OCI-LY1 (cell line): Measurements from ENCODE around the gene MSL3B.
"Not testable (repeated sequence)": the region's sequence is repeated elsewhere in the genome, so short reads cannot be mapped to it uniquely, and the experiment has no call there.

Experiments used
- EZH2 ChIP-seq: fragments of 200-600 bp; sonication (generic), shearing (Covaris generic); IDR thresholded peaks from 2 replicates; pipeline ENCODE4 v1.8.0; 2017; ENCODE audit warnings: borderline replicate concordance, mixed run types, mild to moderate bottlenecking, antibody characterized with exemption, low read length, moderate library complexity, mixed read lengths
- TF ChIP-seq, protein P1 (sequence below): fragments of 200-600 bp; sonication (generic), shearing (Covaris generic); IDR thresholded peaks from 2 replicates; pipeline ENCODE4 v1.5.1; 2017; ENCODE audit warnings: mild to moderate bottlenecking, antibody characterized with exemption, low read length, moderate library complexity, mixed read lengths

- TF ChIP-seq, protein P1, sequence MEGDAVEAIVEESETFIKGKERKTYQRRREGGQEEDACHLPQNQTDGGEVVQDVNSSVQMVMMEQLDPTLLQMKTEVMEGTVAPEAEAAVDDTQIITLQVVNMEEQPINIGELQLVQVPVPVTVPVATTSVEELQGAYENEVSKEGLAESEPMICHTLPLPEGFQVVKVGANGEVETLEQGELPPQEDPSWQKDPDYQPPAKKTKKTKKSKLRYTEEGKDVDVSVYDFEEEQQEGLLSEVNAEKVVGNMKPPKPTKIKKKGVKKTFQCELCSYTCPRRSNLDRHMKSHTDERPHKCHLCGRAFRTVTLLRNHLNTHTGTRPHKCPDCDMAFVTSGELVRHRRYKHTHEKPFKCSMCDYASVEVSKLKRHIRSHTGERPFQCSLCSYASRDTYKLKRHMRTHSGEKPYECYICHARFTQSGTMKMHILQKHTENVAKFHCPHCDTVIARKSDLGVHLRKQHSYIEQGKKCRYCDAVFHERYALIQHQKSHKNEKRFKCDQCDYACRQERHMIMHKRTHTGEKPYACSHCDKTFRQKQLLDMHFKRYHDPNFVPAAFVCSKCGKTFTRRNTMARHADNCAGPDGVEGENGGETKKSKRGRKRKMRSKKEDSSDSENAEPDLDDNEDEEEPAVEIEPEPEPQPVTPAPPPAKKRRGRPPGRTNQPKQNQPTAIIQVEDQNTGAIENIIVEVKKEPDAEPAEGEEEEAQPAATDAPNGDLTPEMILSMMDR: not testable (repeated sequence)
- TF ChIP-seq EZH2: not testable (repeated sequence)
Observed at GRCh38 chr2:233896253-233896652, 28.1 kb upstream of the MSL3B start.
